ELR (cell line): ENCODE results near the gene UBE2G2.

Experiments used
- DNase-seq: peaks from one replicate; pipeline ENCODE4 v3.0.0-alpha.2; 2015; ENCODE audit warnings: low read depth

The UBE2G2 gene

GRCh38 chr21:44749759-44750674 lies 51.6 kb downstream of the UBE2G2 start:
- DNase-seq, result no peak

- DNase-seq, result no peak
Measured at GRCh38 chr21:44749116-44749758, 52.4 kb downstream of the UBE2G2 start.

- DNase-seq, result no peak
Measured at GRCh38 chr21:44748621-44749020, 53.0 kb downstream of the UBE2G2 start.

- peak; percentile 36 for DNase-seq
Measured at GRCh38 chr21:44742418-44743153, 59.0 kb downstream of the UBE2G2 start.

DNA sequence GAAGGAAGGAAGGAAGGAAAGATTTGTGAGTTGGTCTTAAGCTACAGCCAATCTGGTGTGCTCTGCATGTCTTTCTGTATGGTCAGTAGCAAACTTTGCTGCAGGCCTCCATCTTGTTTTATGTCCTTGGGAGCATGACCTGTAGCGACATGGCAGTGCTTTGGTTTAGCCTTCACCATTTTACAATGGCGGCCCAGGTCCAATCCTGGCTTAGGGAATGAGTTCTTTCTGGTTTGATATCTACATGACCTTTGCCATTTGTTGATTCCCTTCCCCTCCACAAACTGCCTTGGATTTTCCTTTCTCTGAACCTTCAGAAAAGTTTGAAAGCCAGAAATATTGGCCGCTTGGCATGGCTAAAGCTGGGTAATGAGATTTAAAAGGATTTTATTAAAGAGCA lies 59.7 kb downstream of the UBE2G2 start:
- DNase-seq, result no peak

DNA sequence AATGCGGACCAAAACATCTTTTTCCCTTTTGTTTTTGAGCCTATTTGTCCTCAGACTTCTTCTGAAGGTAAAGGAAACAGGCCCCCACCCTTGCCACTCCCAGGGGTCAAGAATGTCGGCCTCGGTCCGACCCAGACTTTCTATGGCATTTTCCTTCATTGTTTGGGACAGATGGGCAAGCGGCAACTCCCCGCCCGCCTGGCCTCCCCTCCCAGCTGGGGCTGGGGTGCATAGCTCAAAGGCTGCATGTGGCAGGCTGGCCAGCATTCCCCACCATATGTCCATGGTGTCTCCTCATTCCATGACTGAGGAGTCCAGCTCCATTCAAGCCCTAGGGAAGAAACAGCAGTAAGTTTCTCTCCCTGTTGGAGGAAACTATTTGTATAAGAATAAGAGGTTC lies 60.9 kb downstream of the UBE2G2 start:
- no peak for DNase-seq

- DNase-seq, result no peak
Measured at GRCh38 chr21:44739316-44739715, 62.3 kb downstream of the UBE2G2 start.

- no peak for DNase-seq
Measured at GRCh38 chr21:44738621-44739020, 63.0 kb downstream of the UBE2G2 start.

GRCh38 chr21:44737706-44738354 lies 63.8 kb downstream of the UBE2G2 start:
- DNase-seq, result peak; percentile 38

DNA sequence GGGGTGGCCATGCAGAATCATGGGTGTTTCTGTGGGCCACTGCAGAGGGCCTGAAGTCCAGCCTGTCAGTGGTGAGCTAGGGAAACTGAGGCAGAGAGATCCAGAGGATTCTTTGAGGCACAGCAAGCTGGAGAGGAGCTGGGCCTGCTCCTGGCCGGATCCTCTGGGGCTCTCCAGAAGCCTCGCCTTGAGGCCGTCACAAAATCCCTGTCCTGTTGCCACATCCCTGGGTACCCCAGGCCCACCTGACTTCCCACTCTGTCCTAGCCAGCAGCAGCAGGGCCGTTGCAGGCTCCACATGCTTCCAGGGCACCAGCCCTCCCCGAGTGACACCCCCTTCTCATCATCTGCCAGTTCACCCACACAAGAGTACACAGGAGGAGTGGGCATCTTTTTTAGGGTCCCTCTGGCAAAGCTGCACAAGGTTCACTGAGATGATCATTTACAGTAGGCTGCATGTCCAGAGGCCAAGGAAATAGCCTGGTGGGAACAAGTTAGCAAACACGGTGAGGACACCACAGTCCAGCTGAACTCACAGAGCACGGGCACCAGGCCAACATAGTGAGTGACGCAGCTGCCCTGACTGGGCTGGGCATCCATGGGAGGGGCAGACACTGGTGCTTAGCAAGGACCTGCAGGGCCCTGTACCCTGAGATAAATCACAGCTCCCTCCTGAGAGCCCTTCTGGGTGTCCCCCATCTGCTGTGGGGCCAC lies 65.2 kb downstream of the UBE2G2 start:
- DNase-seq, result no peak

GRCh38 chr21:44735821-44736220 lies 65.8 kb downstream of the UBE2G2 start:
- DNase-seq, result no peak

GRCh38 chr21:44734841-44735240 lies 66.8 kb downstream of the UBE2G2 start:
- no peak for DNase-seq

GRCh38 chr21:44734026-44734745 lies 67.4 kb downstream of the UBE2G2 start:
- no peak for DNase-seq

GRCh38 chr21:44732956-44733355 lies 68.7 kb downstream of the UBE2G2 start:
- DNase-seq, result no peak

DNA sequence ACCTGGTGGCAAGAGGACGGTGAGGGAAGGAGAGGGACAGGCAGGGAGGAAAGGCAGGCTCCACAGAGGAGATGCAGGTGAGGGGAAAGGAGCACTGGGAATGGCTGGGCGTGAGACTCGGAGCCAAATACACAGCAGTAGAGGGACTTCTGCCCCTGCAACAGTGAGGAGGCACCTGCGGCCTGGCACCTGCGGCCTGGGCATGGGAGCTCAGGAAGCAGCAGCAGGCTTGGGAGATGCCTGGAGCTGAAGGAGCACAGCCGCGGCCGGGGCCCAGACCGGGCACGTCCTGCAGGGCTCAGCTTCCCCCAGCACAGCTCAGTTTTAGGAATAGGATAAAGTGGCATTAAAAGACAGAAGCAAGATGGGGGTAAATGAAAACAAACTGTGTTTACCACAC lies 69.4 kb downstream of the UBE2G2 start:
- DNase-seq, result no peak

GRCh38 chr21:44730951-44731579 lies 70.6 kb downstream of the UBE2G2 start:
- DNase-seq, result no peak

GRCh38 chr21:44730028-44730395 lies 71.6 kb downstream of the UBE2G2 start:
- DNase-seq, result no peak

DNA sequence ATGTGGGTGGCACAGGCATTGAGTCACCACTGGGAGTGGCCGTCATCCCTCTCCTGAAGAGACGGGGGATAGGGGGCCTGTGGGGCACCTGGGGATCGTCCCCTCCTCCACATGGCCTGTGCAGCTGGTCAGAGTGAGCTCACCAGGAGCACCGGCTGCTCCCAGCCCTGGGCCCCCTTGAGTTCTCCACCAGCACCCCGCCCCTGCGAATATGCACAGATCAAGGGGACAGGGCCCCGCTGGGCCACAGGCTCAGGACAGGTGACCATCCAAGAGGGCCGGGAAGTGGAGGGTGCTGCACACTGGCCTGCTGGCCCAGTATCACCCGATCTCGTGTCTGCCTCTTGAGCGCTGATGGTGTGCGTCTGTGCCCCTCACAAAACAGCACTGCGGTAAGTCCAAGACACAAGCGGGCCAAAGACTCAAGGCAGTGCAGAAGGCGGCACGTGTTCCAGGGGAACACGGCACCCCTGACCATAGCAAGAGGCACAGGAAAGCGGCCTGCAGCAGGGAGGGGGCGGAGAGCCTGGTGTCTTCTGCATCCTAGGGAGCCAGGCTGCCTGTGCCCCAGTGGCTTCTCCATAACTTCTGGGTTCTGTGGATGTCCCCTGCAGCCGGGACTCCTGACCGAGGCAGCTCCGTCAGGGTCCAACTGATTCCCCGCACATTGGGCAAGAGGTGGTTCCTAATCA lies 72.1 kb downstream of the UBE2G2 start:
- DNase-seq, result no peak

- no peak for DNase-seq
Measured at GRCh38 chr21:44728716-44729115, 72.9 kb downstream of the UBE2G2 start.

- no peak for DNase-seq
Measured at GRCh38 chr21:44727757-44728156, 73.9 kb downstream of the UBE2G2 start.
